ENCODE measurements around the gene RASSF9. TPM values are rescaled to one million over a fixed set of nuclear protein-coding genes. Genes with fewer than 3 reads are reported as not detected.
A peak's percentile ranks its signal among the peaks of the same experiment; 100 is the strongest.

Gene RASSF9
- under 1 TPM in 2 of 6 experiments, not detected in 4; 0.02 to 0.05 TPM for total RNA-seq (2021; fragmentation: NEBNext Ultra II Directional; extraction: Animal tissue kit (Norgen Biotek cat#: 25700))
- long read RNA-seq, result 0 reads

DNA sequence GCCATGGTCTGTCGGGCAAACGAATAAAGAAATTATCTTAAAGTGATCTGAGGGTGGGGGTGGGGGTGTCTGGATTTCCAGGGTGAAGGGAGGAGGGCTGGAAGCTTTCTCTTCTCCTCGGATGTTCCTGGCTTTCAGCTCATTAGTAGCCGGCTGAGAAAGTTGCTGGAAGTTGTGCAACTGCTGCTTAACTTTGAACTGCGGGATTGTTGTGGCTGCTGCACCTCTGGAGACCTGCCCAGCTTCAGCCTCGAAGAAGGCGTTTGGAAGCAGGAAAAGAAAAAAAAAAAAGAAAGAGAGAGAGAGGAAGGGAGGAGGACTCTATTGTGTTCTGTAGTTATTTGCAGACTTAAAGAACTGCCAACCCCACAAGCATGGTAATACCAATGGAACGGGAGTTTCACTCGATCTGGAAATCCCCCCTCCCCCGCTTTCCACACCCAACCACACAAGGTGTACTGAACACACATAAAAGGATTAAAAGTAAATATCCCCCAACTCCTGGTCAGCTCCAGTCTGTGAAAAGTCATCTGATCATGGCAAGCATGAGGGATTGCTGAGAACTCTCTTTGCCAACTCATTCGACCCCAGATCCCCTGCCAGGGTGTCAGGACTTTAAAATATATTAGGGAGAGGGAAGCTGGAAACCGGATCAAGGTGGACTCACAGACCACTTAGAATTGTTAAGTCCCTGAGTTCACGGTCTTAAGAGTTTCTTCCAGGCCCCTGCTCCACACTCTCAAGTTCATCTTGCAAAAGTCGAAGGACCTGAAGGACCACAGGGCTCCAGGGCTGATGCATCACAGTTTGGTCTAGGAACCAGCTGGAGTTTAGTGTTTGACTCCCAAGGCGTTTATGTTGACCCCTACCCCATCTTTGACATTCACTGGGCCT is at the start of gene RASSF9:
Gene RASSF9, minus strand, starts transcription at position 213 of the 894 bp plus-strand sequence. Its CDS starts 208 bp downstream, at position 5.
- TF ChIP-seq, protein P1, sequence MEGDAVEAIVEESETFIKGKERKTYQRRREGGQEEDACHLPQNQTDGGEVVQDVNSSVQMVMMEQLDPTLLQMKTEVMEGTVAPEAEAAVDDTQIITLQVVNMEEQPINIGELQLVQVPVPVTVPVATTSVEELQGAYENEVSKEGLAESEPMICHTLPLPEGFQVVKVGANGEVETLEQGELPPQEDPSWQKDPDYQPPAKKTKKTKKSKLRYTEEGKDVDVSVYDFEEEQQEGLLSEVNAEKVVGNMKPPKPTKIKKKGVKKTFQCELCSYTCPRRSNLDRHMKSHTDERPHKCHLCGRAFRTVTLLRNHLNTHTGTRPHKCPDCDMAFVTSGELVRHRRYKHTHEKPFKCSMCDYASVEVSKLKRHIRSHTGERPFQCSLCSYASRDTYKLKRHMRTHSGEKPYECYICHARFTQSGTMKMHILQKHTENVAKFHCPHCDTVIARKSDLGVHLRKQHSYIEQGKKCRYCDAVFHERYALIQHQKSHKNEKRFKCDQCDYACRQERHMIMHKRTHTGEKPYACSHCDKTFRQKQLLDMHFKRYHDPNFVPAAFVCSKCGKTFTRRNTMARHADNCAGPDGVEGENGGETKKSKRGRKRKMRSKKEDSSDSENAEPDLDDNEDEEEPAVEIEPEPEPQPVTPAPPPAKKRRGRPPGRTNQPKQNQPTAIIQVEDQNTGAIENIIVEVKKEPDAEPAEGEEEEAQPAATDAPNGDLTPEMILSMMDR (IDR thresholded peaks at IDR 0.05), result no peak
- DNase-seq, result peak; percentile 45
- H3K27me3 Mint-ChIP-seq (ENCODE audit: insufficient read depth), result no peaks in the 10 kb centered on the region; the same call in 1 of the 2 replicates
- no peaks in the 10 kb centered on the region; the same call in 1 of the 2 replicates for H3K4me1 Mint-ChIP-seq (ENCODE audit: low read depth)
- H3K9me3 Mint-ChIP-seq, result no peaks in the 10 kb centered on the region; the same call in 1 of the 2 replicates
- H3K27ac Mint-ChIP-seq, result no peak within 1 kb of the TSS
- no peaks in the 10 kb centered on the region for H3K36me3 Mint-ChIP-seq (ENCODE audit: low read depth)
- peak within 1 kb of the TSS; percentile 59; the same call in 1 of the 2 replicates for H3K4me3 Mint-ChIP-seq

DNA sequence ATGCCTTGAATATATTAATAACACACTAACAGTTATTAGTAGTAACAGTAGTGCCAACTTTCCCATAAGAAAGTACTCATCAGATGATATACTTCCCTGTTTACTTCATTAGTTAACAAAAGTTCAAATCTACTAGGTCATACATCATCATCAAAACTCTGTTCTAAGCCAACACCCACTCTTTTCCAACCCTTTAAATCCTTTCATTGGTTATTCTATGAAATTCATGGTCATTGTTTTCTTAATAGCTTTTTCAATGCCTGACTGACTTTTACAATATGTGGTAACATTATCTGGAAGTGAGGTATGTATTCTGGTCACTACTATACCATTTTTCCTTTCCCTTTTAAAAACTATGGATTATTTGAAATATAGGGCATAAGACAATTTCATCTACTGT is 47.6 kb upstream of the RASSF9 start:
- Mint-ChIP-seq H3K4me1 (ENCODE audit: low read depth) (no peaks in the 10 kb centered on the region), H3K27me3 (ENCODE audit: insufficient read depth) (no peaks in the 10 kb centered on the region; the same call in 1 of the 2 replicates), H3K36me3 (ENCODE audit: low read depth) (no peaks in the 10 kb centered on the region), H3K27ac (no peak overlapping the region), H3K4me3 (no peak overlapping the region), H3K9me3 (no peaks in the 10 kb centered on the region)
- DNase-seq, result no peak
- TF ChIP-seq, protein P1 (IDR thresholded peaks at IDR 0.05), result no peak

DNA sequence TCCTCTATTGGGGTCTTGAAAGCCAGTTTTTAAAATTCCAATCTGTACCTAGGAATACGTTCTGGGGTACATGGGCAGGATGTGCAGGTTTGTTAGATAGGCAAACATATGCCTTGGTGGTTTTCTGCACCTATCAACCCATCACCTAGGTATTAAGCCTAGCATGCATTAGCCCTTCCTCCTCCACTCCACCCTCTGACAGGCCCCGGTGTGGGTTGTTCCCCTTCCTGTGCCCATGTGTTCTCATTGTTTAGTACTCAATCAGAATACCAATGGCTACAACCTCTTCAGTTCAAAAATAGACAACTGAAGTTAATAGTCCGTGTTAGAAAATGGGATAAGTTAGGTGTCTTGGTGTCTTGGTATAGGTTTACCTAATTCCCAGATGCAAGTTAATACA is 41.2 kb upstream of the RASSF9 start:
- Mint-ChIP-seq H3K27ac (no peak overlapping the region), H3K27me3 (ENCODE audit: insufficient read depth) (no peaks in the 10 kb centered on the region), H3K4me1 (ENCODE audit: low read depth) (no peaks in the 10 kb centered on the region), H3K4me3 (no peak overlapping the region), H3K36me3 (ENCODE audit: low read depth) (no peaks in the 10 kb centered on the region), H3K9me3 (no peaks in the 10 kb centered on the region)
- TF ChIP-seq, protein P1 (IDR thresholded peaks at IDR 0.05), result no peak
- DNase-seq, result no peak

DNA sequence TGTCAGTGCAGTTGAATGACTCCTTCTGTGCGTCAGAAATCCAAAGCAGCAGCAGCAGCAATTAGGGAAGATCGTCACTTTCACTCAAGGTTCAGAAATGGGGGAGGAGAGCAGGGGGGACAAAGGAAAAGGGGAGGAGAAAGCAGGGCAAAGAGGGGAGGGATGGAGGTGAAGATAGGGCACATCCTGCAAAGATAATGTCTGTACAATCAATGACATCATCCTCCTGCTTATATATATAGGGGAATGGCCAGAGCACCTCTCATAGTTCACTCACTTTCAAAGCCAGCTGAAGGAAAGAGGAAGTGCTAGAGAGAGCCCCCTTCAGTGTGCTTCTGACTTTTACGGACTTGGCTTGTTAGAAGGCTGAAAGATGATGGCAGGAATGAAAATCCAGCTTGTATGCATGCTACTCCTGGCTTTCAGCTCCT is 37.8 kb upstream of the RASSF9 start, which contains the start of gene NTS:
Gene NTS, plus strand, starts transcription at position 265 of the 431 bp plus-strand sequence. Its CDS starts 109 bp downstream, at position 374.
- no peak within 1 kb of the TSS for H3K27ac Mint-ChIP-seq
- H3K27me3 Mint-ChIP-seq (ENCODE audit: insufficient read depth), result no peaks in the 10 kb centered on the region; the same call in 1 of the 2 replicates
- H3K4me1 Mint-ChIP-seq (ENCODE audit: low read depth), result no peaks in the 10 kb centered on the region
- DNase-seq, result no peak
- no peaks in the 10 kb centered on the region for H3K9me3 Mint-ChIP-seq
- H3K4me3 Mint-ChIP-seq, result no peak within 1 kb of the TSS
- TF ChIP-seq, protein P1 (IDR thresholded peaks at IDR 0.05), result no peak
- no peaks in the 10 kb centered on the region for H3K36me3 Mint-ChIP-seq (ENCODE audit: low read depth)

DNA sequence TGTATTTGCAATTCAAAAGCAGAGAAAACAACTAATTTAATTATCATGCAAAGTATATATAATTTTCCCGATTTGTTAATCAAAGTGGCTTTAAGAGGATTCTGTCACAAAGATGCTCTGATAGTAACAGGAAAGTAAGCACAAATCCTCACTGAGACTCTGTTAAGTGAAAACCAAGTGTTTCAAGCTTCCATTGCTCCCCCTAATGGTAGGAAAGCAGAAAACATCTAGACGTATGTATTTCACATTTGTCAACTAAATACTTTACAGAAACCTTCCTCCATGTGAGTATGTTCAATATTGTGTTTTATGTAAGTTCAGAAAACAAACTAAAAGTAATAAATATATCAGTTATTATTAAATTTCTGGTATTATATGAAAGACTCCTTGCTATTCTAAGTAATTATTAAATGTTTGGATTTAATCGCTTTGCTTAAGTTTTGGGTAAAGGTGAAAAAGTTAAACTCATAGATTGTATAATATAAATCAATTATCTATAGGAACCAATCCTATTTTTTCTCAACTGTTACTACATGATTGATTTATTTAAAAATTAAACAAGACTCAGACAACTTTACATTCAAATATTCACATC is 36.4 kb upstream of the RASSF9 start:
- Mint-ChIP-seq H3K9me3 (no peaks in the 10 kb centered on the region), H3K36me3 (ENCODE audit: low read depth) (no peaks in the 10 kb centered on the region), H3K27me3 (ENCODE audit: insufficient read depth) (no peaks in the 10 kb centered on the region; the same call in none of the 2 replicates), H3K4me3 (no peak overlapping the region), H3K4me1 (ENCODE audit: low read depth) (no peaks in the 10 kb centered on the region), H3K27ac (no peak overlapping the region)
- TF ChIP-seq, protein P1 (IDR thresholded peaks at IDR 0.05), result peak; percentile 85
- DNase-seq, result peak; percentile 51

Data from HFFc6 (cell line).